Astrocyte (in vitro differentiated cells and primary cell): ENCODE data around the gene BACH2. TPM values are rescaled to one million over a fixed set of nuclear protein-coding genes. Genes with fewer than 3 reads are reported as not detected.

Experiments
- DNase-seq: peaks from one replicate; pipeline ENCODE4 v3.0.0-alpha.2; 2010; ENCODE audit warnings: low read depth
- FAIRE-seq: peaks from 2 replicates; lab custom pipeline; 2011; peaks lifted over from hg19 to GRCh38; lab: Jason Lieb, UNC
- H2AFZ ChIP-seq: 2 replicates; pipeline ENCODE4 v1.6.0; 2012; ENCODE audit warnings: low read depth, low read length, inconsistent platforms
- H3K27ac ChIP-seq: 2 replicates; pipeline ENCODE4 v1.5.1; 2011; ENCODE audit warnings: low read depth, low read length, inconsistent platforms
- H3K27me3 ChIP-seq: 2 replicates; pipeline ENCODE4 v1.6.0; 2011; ENCODE audit warnings: low read length, inconsistent platforms; ENCODE audit not compliant: insufficient read depth
- H3K36me3 ChIP-seq: 2 replicates; pipeline ENCODE4 v1.5.1; 2011; ENCODE audit warnings: low read length, inconsistent platforms; ENCODE audit not compliant: insufficient read depth
- H3K4me1 ChIP-seq: 2 replicates; pipeline ENCODE4 v1.5.1; 2011; ENCODE audit warnings: low read length, inconsistent platforms; ENCODE audit not compliant: insufficient read depth
- H3K4me2 ChIP-seq: 2 replicates; pipeline ENCODE4 v1.6.0; 2012; ENCODE audit warnings: low read length, inconsistent platforms
- H3K4me3 ChIP-seq: 2 replicates; pipeline ENCODE4 v1.5.1; 2011; ENCODE audit warnings: low read depth, mild to moderate bottlenecking, low read length, inconsistent platforms; ENCODE audit not compliant: insufficient read depth
- H3K79me2 ChIP-seq: 2 replicates; pipeline ENCODE4 v1.6.0; 2012; ENCODE audit warnings: mild to moderate bottlenecking, low read length, inconsistent platforms; ENCODE audit not compliant: insufficient read depth
- H3K9ac ChIP-seq: 2 replicates; pipeline ENCODE4 v1.6.0; 2012; ENCODE audit warnings: mild to moderate bottlenecking, low read length, inconsistent platforms
- H3K9me3 ChIP-seq: 2 replicates; pipeline ENCODE4 v1.5.1; 2012; ENCODE audit warnings: low read depth, mild to moderate bottlenecking, low read length, inconsistent platforms; ENCODE audit not compliant: insufficient read depth
- H4K20me1 ChIP-seq: 2 replicates; pipeline ENCODE4 v1.6.0; 2012; ENCODE audit warnings: low read length, inconsistent platforms; ENCODE audit not compliant: insufficient read depth
- H3K27ac Mint-ChIP-seq: one replicate; pipeline ENCODE4 v1.8.0; 2021; ENCODE audit warnings: mild to moderate bottlenecking, mixed read lengths; ENCODE audit not compliant: unreplicated experiment
- H3K27me3 Mint-ChIP-seq: one replicate; pipeline ENCODE4 v1.8.0; 2021; ENCODE audit warnings: low read depth, mixed read lengths; ENCODE audit not compliant: unreplicated experiment
- H3K36me3 Mint-ChIP-seq: one replicate; pipeline ENCODE4 v1.8.0; 2021; ENCODE audit warnings: low read depth, mixed read lengths; ENCODE audit not compliant: unreplicated experiment
- H3K4me1 Mint-ChIP-seq: one replicate; pipeline ENCODE4 v1.8.0; 2021; ENCODE audit warnings: low read depth, mixed read lengths; ENCODE audit not compliant: unreplicated experiment
- H3K4me3 Mint-ChIP-seq: one replicate; pipeline ENCODE4 v1.8.0; 2021; ENCODE audit warnings: mild to moderate bottlenecking, moderate library complexity, mixed read lengths; ENCODE audit not compliant: unreplicated experiment
- H3K9me3 Mint-ChIP-seq: one replicate; pipeline ENCODE4 v1.8.0; 2021; ENCODE audit warnings: mild to moderate bottlenecking, mixed read lengths; ENCODE audit not compliant: unreplicated experiment
- CTCF ChIP-seq: IDR thresholded peaks from 2 replicates; pipeline ENCODE4 v1.5.1; 2011; ENCODE audit warnings: low read depth, mild to moderate bottlenecking, inconsistent platforms, low read length, moderate library complexity; ENCODE audit not compliant: insufficient read depth
- EZH2 ChIP-seq: IDR thresholded peaks from 2 replicates; pipeline ENCODE4 v1.6.1; 2012; ENCODE audit warnings: mild to moderate bottlenecking, low read length, inconsistent platforms; ENCODE audit not compliant: insufficient read depth
- total RNA-seq: library from RNA; stranded (reverse); gene quantifications from 2 replicates; pipeline ENCODE4 v1.2.1, GENCODE V29; 2021

Gene BACH2
- total RNA-seq, 1 donor from 2014 or later, result 17.5 TPM

- H3K4me3 ChIP-seq, result no peak overlapping the region
- peaks cover 1% of the 10 kb centered on the region for H3K27me3 Mint-ChIP-seq
- no peak overlapping the region for H3K4me3 Mint-ChIP-seq
- no peaks in the 10 kb centered on the region for H3K79me2 ChIP-seq
- H3K36me3 Mint-ChIP-seq, result no peaks in the 10 kb centered on the region
- no peak overlapping the region for H3K27ac ChIP-seq
- no peaks in the 10 kb centered on the region for H3K9me3 Mint-ChIP-seq
- H3K9ac ChIP-seq, result no peak overlapping the region
- TF ChIP-seq CTCF, result no peak
- H3K4me2 ChIP-seq, result no peak overlapping the region
- no peak overlapping the region for H3K27ac Mint-ChIP-seq
- H2AFZ ChIP-seq, result no peak overlapping the region
- H3K4me1 ChIP-seq, result peaks cover 7% of the 10 kb centered on the region
- H3K36me3 ChIP-seq, result no peaks in the 10 kb centered on the region
- no peaks in the 10 kb centered on the region for H3K4me1 Mint-ChIP-seq
- H3K27me3 ChIP-seq, result no peaks in the 10 kb centered on the region
- H4K20me1 ChIP-seq, result no peaks in the 10 kb centered on the region
- no peaks in the 10 kb centered on the region for H3K9me3 ChIP-seq
- FAIRE-seq (no peak), DNase-seq (no peak)
Observed at GRCh38 chr6:89970072-89970471, 326.6 kb downstream of the BACH2 start.

GRCh38 chr6:89966913-89967312 is 329.7 kb downstream of the BACH2 start:
- no peak overlapping the region for H3K4me3 Mint-ChIP-seq
- H4K20me1 ChIP-seq, result no peaks in the 10 kb centered on the region
- H3K9me3 ChIP-seq, result no peaks in the 10 kb centered on the region
- DNase-seq (no peak), FAIRE-seq (no peak)
- no peak overlapping the region for H3K27ac Mint-ChIP-seq
- H3K4me3 ChIP-seq, result no peak overlapping the region
- H3K36me3 ChIP-seq, result no peaks in the 10 kb centered on the region
- H3K4me2 ChIP-seq, result no peak overlapping the region
- H3K9ac ChIP-seq, result no peak overlapping the region
- peaks cover 1% of the 10 kb centered on the region for H3K27me3 Mint-ChIP-seq
- H3K27me3 ChIP-seq, result no peaks in the 10 kb centered on the region
- no peaks in the 10 kb centered on the region for H3K79me2 ChIP-seq
- H2AFZ ChIP-seq, result no peak overlapping the region
- TF ChIP-seq EZH2 (no peak), CTCF (no peak)
- H3K4me1 ChIP-seq, result peaks cover 7% of the 10 kb centered on the region
- H3K4me1 Mint-ChIP-seq, result no peaks in the 10 kb centered on the region
- H3K36me3 Mint-ChIP-seq, result no peaks in the 10 kb centered on the region
- H3K9me3 Mint-ChIP-seq, result no peaks in the 10 kb centered on the region
- H3K27ac ChIP-seq, result no peak overlapping the region

GRCh38 chr6:89966228-89966544 is 330.5 kb downstream of the BACH2 start:
- Histone ChIP-seq H2AFZ (no peak overlapping the region), H3K36me3 (no peaks in the 10 kb centered on the region), H3K4me3 (no peak overlapping the region), H3K4me1 (peaks cover 7% of the 10 kb centered on the region), H3K79me2 (no peaks in the 10 kb centered on the region), H3K27me3 (no peaks in the 10 kb centered on the region), H3K9ac (no peak overlapping the region), H3K9me3 (no peaks in the 10 kb centered on the region), H3K27ac (no peak overlapping the region), H4K20me1 (no peaks in the 10 kb centered on the region), H3K4me2 (no peak overlapping the region)
- peaks cover 1% of the 10 kb centered on the region for H3K27me3 Mint-ChIP-seq
- no peak for TF ChIP-seq EZH2
- TF ChIP-seq CTCF, result no peak
- DNase-seq, result no peak
- H3K36me3 Mint-ChIP-seq, result no peaks in the 10 kb centered on the region
- H3K9me3 Mint-ChIP-seq, result no peaks in the 10 kb centered on the region
- no peak for FAIRE-seq
- H3K27ac Mint-ChIP-seq, result no peak overlapping the region
- no peak overlapping the region for H3K4me3 Mint-ChIP-seq
- no peaks in the 10 kb centered on the region for H3K4me1 Mint-ChIP-seq
